ENCODE results near the gene ATP1B3. TPM values are rescaled to one million over a fixed set of nuclear protein-coding genes. Genes with fewer than 3 reads are reported as not detected.
A peak's percentile ranks its signal among the peaks of the same experiment; 100 is the strongest.

The ATP1B3 gene
- total and polyA plus RNA-seq, 9 of the 15 experiments (the other 6 are each of a cell fraction or from before 2014, with no cell fraction given) = 48.3 to 202 (median 123) TPM

GRCh38 chr3:141875374-141875892 is 1.0 kb upstream of the ATP1B3 start (continued):
- TF ChIP-seq FOXO4 (CRISPR knock-in tag; IDR thresholded peaks at IDR 0.05) (no peak), FOXK2 (conservative IDR thresholded peaks at IDR 0.05 in 1 of 2, IDR thresholded peaks at IDR 0.05 in 1 of 2; ENCODE audit: low read depth in 2 of 2) (peak; percentile 24 to 64; a peak in 3 of 4 replicates), HNRNPUL1 (IDR thresholded peaks at IDR 0.05; ENCODE audit: low read length) (no peak), FOXK1 (CRISPR knock-in tag; IDR thresholded peaks at IDR 0.05; ENCODE audit: borderline replicate concordance) (no peak), TEAD1 (CRISPR knock-in tag; IDR thresholded peaks at IDR 0.05) (no peak), CBX3 (IDR thresholded peaks at IDR 0.05; ENCODE audit: borderline replicate concordance in 1 of 2, low read length in 2 of 2) (no peak), RBFOX2 (IDR thresholded peaks at IDR 0.05; ENCODE audit: low read depth, low read length) (peak; percentile 46)
- TF ChIP-seq, protein P1, sequence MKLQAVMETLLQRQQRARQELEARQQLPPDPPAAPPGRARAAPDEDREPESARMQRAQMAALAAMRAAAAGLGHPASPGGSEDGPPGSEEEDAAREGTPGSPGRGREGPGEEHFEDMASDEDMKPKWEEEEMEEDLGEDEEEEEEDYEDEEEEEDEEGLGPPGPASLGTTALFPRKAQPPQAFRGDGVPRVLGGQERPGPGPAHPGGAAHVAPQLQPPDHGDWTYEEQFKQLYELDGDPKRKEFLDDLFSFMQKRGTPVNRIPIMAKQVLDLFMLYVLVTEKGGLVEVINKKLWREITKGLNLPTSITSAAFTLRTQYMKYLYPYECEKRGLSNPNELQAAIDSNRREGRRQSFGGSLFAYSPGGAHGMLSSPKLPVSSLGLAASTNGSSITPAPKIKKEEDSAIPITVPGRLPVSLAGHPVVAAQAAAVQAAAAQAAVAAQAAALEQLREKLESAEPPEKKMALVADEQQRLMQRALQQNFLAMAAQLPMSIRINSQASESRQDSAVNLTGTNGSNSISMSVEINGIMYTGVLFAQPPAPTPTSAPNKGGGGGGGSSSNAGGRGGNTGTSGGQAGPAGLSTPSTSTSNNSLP (IDR thresholded peaks at IDR 0.05; ENCODE audit: borderline replicate concordance, low read depth, low read length) = 0 out of 2 replicates have a peak, but pooled peaks have one; percentile 15
- TF ChIP-seq, protein P2, sequence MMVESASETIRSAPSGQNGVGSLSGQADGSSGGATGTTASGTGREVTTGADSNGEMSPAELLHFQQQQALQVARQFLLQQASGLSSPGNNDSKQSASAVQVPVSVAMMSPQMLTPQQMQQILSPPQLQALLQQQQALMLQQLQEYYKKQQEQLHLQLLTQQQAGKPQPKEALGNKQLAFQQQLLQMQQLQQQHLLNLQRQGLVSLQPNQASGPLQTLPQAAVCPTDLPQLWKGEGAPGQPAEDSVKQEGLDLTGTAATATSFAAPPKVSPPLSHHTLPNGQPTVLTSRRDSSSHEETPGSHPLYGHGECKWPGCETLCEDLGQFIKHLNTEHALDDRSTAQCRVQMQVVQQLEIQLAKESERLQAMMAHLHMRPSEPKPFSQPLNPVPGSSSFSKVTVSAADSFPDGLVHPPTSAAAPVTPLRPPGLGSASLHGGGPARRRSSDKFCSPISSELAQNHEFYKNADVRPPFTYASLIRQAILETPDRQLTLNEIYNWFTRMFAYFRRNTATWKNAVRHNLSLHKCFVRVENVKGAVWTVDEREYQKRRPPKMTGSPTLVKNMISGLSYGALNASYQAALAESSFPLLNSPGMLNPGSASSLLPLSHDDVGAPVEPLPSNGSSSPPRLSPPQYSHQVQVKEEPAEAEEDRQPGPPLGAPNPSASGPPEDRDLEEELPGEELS (CRISPR knock-in tag; IDR thresholded peaks at IDR 0.05; ENCODE audit: borderline replicate concordance) = no peak
